Measurements from ENCODE around the gene HRCT1. TPM values are rescaled to one million over a fixed set of nuclear protein-coding genes. Genes with fewer than 3 reads are reported as not detected.

Gene HRCT1
- total RNA-seq, 2 experiments from 2014 or later: not detected

- ATAC-seq (ENCODE audit: poor library complexity) (no peak), DNase-seq (no peak)
- Mint-ChIP-seq H3K27ac (no peak overlapping the region), H3K9me3 (no peaks in the 10 kb centered on the region), H3K36me3 (ENCODE audit: low read depth) (no peaks in the 10 kb centered on the region), H3K4me3 (no peak overlapping the region), H3K4me1 (ENCODE audit: low read depth) (no peaks in the 10 kb centered on the region), H3K27me3 (peaks cover 14% of the 10 kb centered on the region)
- no peak overlapping the region for H3K4me3 ChIP-seq (ENCODE audit: low read length)
- H3K9me3 ChIP-seq (ENCODE audit: control insufficient read depth in 1 of 2, insufficient read depth in 1 of 2, low read length in 2 of 2): no peaks in the 10 kb centered on the region
- intact Hi-C loops (cut with DNase I, micrococcal nuclease): no loop called here
- H3K4me1 ChIP-seq (ENCODE audit: insufficient read depth, low read length): no peaks in the 10 kb centered on the region
- no peaks in the 10 kb centered on the region for H3K36me3 ChIP-seq (ENCODE audit: insufficient read depth, low read length)
- no peak for TF ChIP-seq CTCF (IDR thresholded peaks at IDR 0.05)
- ChIA-PET CTCF (no interaction called here), POLR2A (no interaction called here)
- H3K27me3 ChIP-seq (ENCODE audit: control insufficient read depth in 1 of 2, insufficient read depth in 2 of 2, low read length in 2 of 2): peaks cover 0 to 3% of the 10 kb centered on the region in 2 experiments
- no peak overlapping the region for H3K27ac ChIP-seq (ENCODE audit: low read depth in 1 of 2, low read length in 2 of 2)
These were observed 36.3 kb upstream of the HRCT1 start for GRCh38 chr9:35869621-35870216.

GRCh38 chr9:35870351-35870923, 35.6 kb upstream of the HRCT1 start, which contains the start of gene OR13J1:
TSS of gene OR13J1 (minus strand) at chr9:35870401. CDS start at chr9:35870401, 0 bp downstream.
- Mint-ChIP-seq H3K36me3 (ENCODE audit: low read depth) (no peaks in the 10 kb centered on the region), H3K27me3 (peaks cover 12% of the 10 kb centered on the region), H3K27ac (no peak within 1 kb of the TSS), H3K9me3 (no peaks in the 10 kb centered on the region), H3K4me3 (no peak within 1 kb of the TSS), H3K4me1 (ENCODE audit: low read depth) (no peaks in the 10 kb centered on the region)
- Histone ChIP-seq H3K36me3 (ENCODE audit: insufficient read depth, low read length) (no peaks in the 10 kb centered on the region), H3K27me3 (ENCODE audit: control insufficient read depth in 1 of 2, insufficient read depth in 2 of 2, low read length in 2 of 2) (peaks cover 0 to 3% of the 10 kb centered on the region in 2 experiments), H3K27ac (ENCODE audit: low read depth in 1 of 2, low read length in 2 of 2) (no peak within 1 kb of the TSS), H3K4me3 (ENCODE audit: low read length) (no peak within 1 kb of the TSS), H3K4me1 (ENCODE audit: insufficient read depth, low read length) (no peaks in the 10 kb centered on the region), H3K9me3 (ENCODE audit: control insufficient read depth in 1 of 2, insufficient read depth in 1 of 2, low read length in 2 of 2) (no peaks in the 10 kb centered on the region)
- no peak for DNase-seq
- CTCF ChIA-PET: no interaction called here
- POLR2A ChIA-PET: no interaction called here
- no peak for TF ChIP-seq CTCF (IDR thresholded peaks at IDR 0.05)
- intact Hi-C loops (cut with DNase I, micrococcal nuclease): no loop called here
- ATAC-seq (ENCODE audit: poor library complexity): no peak

- Histone ChIP-seq H3K27ac (ENCODE audit: low read depth in 1 of 2, low read length in 2 of 2) (no peak overlapping the region), H3K4me3 (ENCODE audit: low read length) (no peak overlapping the region), H3K9me3 (ENCODE audit: control insufficient read depth in 1 of 2, insufficient read depth in 1 of 2, low read length in 2 of 2) (no peaks in the 10 kb centered on the region), H3K4me1 (ENCODE audit: insufficient read depth, low read length) (no peaks in the 10 kb centered on the region), H3K27me3 (ENCODE audit: control insufficient read depth in 1 of 2, insufficient read depth in 2 of 2, low read length in 2 of 2) (peaks cover 0 to 3% of the 10 kb centered on the region in 2 experiments), H3K36me3 (ENCODE audit: insufficient read depth, low read length) (no peaks in the 10 kb centered on the region)
- H3K27me3 Mint-ChIP-seq: peaks cover 8% of the 10 kb centered on the region
- no peaks in the 10 kb centered on the region for H3K9me3 Mint-ChIP-seq
- H3K36me3 Mint-ChIP-seq (ENCODE audit: low read depth): no peaks in the 10 kb centered on the region
- ChIA-PET CTCF (no interaction called here), POLR2A (no interaction called here)
- intact Hi-C loops (cut with DNase I, micrococcal nuclease): no loop called here
- no peak overlapping the region for H3K27ac Mint-ChIP-seq
- H3K4me3 Mint-ChIP-seq: no peak overlapping the region
- TF ChIP-seq CTCF (IDR thresholded peaks at IDR 0.05): no peak
- DNase-seq (no peak), ATAC-seq (ENCODE audit: poor library complexity) (no peak)
- no peaks in the 10 kb centered on the region for H3K4me1 Mint-ChIP-seq (ENCODE audit: low read depth)
These were observed 34.5 kb upstream of the HRCT1 start for GRCh38 chr9:35871545-35871944.
